GM21619 (cell line): ENCODE data around the gene ULBP2.
"Not testable (repeated sequence)": the region's sequence is repeated elsewhere in the genome, so short reads cannot be mapped to it uniquely, and the experiment has no call there.

Experiments
- ATAC-seq: cut with Tn5 transposase; IDR thresholded peaks from one replicate; pipeline ENCODE4 v1.9.1; 2021; ENCODE audit not compliant: unreplicated experiment

The ULBP2 gene

GRCh38 chr6:149948011-149948410 is 6.2 kb downstream of the ULBP2 start:
- ATAC-seq, result no peak

- no peak for ATAC-seq
These were observed 6.8 kb downstream of the ULBP2 start for GRCh38 chr6:149948616-149949015.

GRCh38 chr6:149950423-149950822 is 8.6 kb downstream of the ULBP2 start:
- no peak for ATAC-seq

DNA sequence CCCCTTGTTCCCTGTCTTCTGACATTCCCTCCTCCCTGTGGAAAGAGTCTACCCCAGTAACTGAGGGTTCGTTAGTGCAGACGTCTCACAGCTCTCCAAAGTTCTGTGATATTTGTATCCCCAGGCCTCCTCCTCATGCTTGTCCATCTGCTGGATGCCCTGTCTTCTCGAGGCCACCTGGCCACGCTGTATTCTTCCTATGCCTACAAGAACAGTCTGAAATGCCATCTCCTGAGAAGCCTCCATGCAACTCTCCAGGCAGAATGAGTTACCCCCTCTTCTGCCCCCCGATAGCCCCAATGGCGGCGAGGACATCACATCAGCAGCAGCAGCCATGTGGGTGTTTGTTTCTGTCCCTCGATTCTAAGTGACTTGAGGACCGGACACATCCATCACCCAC is 9.3 kb downstream of the ULBP2 start:
- no peak for ATAC-seq

DNA sequence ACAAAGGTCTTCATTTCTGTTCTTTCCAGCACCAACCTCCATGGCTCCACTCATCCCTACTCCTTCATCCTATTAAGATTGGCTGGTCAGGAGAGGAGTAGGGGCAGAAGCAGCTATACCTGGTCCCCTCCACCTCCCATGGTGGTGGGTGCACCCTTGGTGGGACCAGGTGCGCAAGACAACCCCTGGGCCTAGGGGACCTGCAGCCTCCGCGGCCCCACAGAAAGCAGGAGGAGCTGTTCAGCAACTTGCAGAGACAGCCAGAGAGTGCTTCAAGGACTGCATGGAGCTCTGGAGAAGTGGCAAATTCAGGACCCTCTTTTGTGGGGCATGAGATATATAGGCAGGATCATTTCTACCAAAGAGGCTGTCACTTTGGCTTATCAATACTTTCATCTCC is 9.8 kb downstream of the ULBP2 start:
- ATAC-seq, result no peak

- not testable (repeated sequence) for ATAC-seq
These were observed 11.6 kb downstream of the ULBP2 start for GRCh38 chr6:149953390-149953789.

- ATAC-seq, result not testable (repeated sequence)
These were observed 12.1 kb downstream of the ULBP2 start for GRCh38 chr6:149953934-149954327.

DNA sequence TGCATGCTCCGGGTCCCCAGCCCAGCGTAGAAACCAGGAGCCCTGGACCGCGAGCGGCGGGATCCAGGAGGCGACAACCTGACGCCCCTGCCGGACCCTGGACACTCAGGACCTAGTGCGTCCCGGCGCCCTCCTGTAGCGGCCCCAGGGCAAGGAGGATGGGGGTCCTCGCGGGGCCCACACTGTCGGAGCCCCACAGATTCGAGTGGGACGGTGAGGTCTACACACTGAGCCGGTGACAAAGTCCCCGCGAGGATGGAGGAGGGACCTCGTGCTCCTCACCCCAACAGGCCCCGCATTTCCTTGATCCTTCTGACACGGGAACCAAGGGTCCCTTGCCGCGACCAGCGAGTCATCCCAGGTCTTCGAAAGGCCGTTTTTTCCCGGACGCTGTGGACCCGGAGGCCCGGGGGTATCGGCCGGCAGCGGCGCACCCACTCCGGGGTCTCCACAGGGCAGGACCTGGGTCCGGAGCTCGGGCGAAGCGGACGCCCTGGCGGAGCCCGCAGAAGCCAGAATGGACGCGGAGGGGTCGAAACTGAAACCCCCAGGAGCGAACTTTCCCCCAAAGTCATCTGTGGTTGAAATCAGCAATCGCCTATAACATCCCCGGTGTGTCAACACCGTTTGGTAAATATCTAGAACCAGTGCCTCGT is 12.6 kb downstream of the ULBP2 start:
- ATAC-seq, result not testable (repeated sequence)

DNA sequence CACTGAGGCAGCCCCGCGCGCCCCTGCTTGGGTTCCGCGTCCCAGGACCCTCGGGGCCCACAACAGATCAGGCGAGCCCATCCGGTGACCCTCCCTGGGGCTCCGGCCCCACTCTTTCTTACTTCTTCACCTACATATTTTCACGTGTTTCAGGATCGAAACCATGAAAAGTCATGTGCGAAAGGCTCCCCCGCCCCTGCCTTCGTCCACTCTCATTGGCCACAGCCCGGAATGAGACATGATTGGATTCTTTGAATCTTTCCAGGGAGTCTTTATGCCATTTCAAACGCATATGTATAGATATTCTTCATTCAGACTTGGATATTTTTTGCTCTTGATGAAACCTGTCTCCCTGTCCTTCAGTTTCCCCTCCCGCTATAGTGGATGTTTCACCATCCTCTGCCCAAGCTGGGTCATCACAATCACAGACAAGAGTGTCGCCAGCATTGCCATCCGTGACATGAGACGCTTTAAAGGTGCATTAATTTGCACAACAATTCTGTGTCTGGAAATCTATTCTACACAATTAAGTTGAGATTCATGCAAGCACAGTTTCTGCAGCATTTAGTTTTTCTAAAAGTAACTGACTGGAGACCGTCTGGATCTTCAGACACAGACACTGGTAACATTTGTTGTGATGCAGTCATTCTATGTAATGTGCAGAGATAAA is 13.3 kb downstream of the ULBP2 start:
- not testable (repeated sequence) for ATAC-seq

- ATAC-seq, result not testable (repeated sequence)
These were observed 14.0 kb downstream of the ULBP2 start for GRCh38 chr6:149955654-149956317.

DNA sequence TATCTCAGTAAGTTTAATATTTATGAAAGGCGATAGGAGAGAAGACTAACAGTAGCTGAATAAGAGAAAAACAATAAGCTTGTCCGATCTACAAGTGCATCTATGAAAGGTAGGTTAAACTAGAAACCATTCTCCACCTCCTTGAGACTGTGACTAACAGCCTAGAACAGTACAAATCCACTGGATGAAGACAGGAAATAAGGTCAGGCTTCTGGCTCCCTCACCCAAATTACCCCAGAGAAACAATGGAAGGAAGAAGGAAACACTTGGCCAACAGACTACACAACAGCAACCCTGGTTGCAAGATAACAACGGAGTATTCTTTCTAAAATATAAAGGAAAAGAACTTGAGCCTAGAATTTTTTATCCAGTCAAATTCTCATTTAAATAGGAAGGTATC is 16.3 kb downstream of the ULBP2 start:
- not testable (repeated sequence) for ATAC-seq

GRCh38 chr6:149959806-149960205 is 18.0 kb downstream of the ULBP2 start:
- ATAC-seq, result not testable (repeated sequence)

DNA sequence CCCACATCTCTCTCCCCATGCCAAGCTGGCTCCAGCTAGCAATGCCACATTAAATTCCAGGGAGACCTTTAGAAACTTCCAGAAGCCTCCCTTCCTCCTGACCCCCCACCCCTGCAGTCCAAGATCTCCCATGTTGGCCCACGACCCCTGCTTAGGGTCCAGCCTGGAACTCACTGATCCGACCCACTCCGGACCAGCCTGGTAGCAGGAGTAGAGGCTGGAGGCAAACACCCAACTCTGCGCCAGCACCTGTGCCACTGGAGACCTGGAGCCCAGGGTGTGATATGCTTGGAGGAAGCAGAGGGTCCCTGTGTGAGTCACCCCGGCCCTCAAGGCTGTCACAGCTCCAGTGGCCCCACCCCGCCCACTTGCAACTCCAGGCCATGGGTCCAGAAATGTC is 18.7 kb downstream of the ULBP2 start:
- no peak for ATAC-seq

DNA sequence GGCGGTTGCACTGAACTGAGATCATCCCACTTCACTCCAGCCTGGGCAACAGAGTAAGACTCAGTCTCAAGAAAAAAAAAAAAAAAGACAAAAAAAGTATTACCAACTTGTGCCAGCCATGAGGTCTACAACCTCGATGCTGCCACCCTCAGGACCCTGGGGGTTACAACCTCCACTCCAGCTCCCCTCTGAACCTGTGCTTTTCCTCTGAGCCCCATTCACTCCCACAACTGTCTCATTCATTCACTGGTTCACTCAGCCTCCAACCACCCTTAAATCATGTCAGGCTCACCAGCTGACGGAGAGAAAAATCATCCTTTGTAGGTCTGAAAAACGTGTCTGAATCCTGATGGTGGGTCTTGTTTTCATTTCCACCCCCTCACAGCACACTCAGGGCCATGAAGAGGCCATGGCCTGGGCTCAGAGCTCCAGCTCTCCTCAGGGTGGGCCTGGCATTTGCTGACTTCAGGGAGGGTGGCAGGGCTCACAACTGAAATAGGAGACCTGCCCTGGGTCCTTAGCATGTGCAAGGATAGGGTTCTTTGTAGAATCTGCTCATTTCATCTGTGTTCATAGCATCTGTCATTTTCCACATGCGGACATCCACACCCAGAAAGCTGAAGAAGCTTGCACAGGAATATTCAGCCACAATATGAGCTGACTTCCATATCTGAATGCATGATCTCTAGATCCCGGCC is 20.1 kb downstream of the ULBP2 start:
- no peak for ATAC-seq

GRCh38 chr6:149962461-149963211 is 20.8 kb downstream of the ULBP2 start:
- no peak for ATAC-seq

DNA sequence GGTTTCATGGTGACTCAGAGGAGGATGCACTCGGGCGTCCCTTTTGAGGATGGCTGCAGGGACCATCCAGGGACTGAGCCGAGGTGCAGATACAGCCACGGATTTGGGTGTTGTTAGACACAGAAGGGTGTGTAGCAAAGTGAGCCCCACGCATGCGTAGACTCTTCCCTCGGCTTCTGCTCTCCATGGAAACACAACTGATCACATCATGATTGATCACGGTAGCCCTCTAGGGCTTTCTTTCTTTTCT is 21.3 kb downstream of the ULBP2 start:
- ATAC-seq, result peak; percentile 25

DNA sequence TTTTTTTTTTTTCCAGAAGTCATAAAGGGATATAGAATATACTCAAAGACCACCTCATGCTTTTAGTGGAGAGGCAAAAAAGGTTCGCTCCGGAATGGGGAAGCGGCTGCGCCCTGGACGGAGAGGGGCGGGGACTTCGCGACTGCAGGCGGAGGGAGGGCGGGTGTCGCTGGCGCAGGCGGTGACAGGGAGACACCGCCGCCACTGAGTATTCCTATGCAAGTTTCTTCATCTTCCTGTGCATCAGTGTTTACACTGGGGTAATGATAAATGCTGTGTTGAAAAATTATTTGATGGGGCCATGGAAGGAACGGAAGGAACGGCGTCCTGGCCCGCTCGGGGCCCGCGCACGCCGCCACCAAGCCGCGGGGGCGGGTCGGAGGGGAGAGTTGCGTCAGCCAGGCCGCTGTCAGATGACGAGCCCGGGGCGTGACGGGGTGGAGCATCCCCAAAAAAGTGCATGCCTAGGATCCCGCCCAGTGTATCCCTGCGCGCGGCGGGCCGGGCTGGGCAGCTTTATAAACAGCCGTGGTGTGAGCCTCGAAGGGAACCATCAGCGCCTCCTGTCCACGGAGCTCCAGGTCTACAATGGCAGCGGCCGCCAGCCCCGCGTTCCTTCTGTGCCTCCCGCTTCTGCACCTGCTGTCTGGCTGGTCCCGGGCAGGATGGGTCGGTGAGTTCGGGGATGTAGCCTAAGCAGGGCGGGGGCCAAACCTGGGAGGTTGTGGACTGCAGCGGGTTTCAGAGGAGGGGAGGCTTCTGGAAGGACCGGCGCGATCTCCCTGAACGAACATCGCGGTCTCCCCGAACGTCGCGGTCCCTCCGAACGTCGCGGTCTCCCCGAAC is 21.9 kb downstream of the ULBP2 start, which contains the start of gene ULBP1:
ULBP1 (plus strand) TSS at position 482 of the 846 bp plus-strand sequence; CDS start at position 589, 107 bp downstream.
- peak; percentile 47 for ATAC-seq

- ATAC-seq, result no peak
These were observed 22.7 kb downstream of the ULBP2 start for GRCh38 chr6:149964308-149965193.
